K562 (cell line): ENCODE measurements around the gene CSTF1. TPM values are rescaled to one million over a fixed set of nuclear protein-coding genes. Genes with fewer than 3 reads are reported as not detected.

Source experiments
- ATAC-seq: fragments of 200-7000 bp; cut with Tn5 transposase; 3 replicates; pipeline ENCODE4 v1.9.1; 2020; ENCODE audit warnings: moderate library complexity
- BruUV-seq: library from RNA; stranded (reverse); fragments of 400-500 nt; replicated peaks from 2 replicates; lab custom pipeline; 2021; lab: Mats Ljungman, UMichigan
- CTCF ChIA-PET: fragments of 300-600 bp; formaldehyde crosslinking; extraction: SDS; loops from one replicate; lab custom pipeline; 2021; ENCODE audit warnings: low intra/inter-chr PET ratio; lab: Yijun Ruan, JAX
- POLR2A ChIA-PET: fragments of 300-600, 350-650 bp; sonication (Branson Sonifier 250); formaldehyde crosslinking; extraction: SDS; loops from one replicate; lab custom pipeline; 2021; ENCODE audit warnings: antibody characterized with exemption, inconsistent platforms; lab: Yijun Ruan, JAX
- DNase-seq, 4 experiments: peaks; one replicate each; pipeline versions ENCODE4 v3.0.0 to v3.0.0-alpha.2; 2011 to 2018; ENCODE audit warnings: low spot score in 3 of 4, mixed read lengths in 3 of 4; ENCODE audit errors: extremely low read depth in 1 of 4
- FAIRE-seq: peaks from 2 replicates; lab custom pipeline; 2011; peaks lifted over from hg19 to GRCh38; lab: Jason Lieb, UNC
- H2AFZ ChIP-seq: 2 replicates; pipeline ENCODE4 v1.6.0; 2011; ENCODE audit warnings: low read depth, low read length, control low read depth, inconsistent platforms
- H3K27ac ChIP-seq: fragments of 200-600 bp; 3 replicates; pipeline ENCODE4 v1.8.0; 2011; ENCODE audit warnings: low read depth, mild to moderate bottlenecking, control low read depth, inconsistent platforms, low read length, moderate library complexity, mixed read lengths; ENCODE audit errors: extremely low read depth
- H3K27me3 ChIP-seq, 2 experiments: fragments of 300-600 bp in 1 of 2; 2 replicates in 1 of 2; 3 replicates in 1 of 2; pipeline versions ENCODE4 v1.6.0 to v1.8.0; 2011; ENCODE audit warnings: inconsistent platforms in 2 of 2, low read length in 2 of 2, mild to moderate bottlenecking in 1 of 2, mixed read lengths in 1 of 2, moderate library complexity in 1 of 2; ENCODE audit not compliant: control insufficient read depth in 2 of 2, insufficient read depth in 2 of 2
- H3K36me3 ChIP-seq: fragments of 300-600 bp; 3 replicates; pipeline ENCODE4 v1.8.0; 2011; ENCODE audit warnings: mild to moderate bottlenecking, low read length, inconsistent platforms; ENCODE audit not compliant: control insufficient read depth, insufficient read depth
- H3K4me1 ChIP-seq, 2 experiments: fragments of 200-600 bp in 1 of 2; replicated peaks in 1 of 2; 2 replicates in 1 of 2; 3 replicates in 1 of 2; pipeline versions ENCODE4 v1.5.1 to v1.8.0; 2011; ENCODE audit warnings: inconsistent platforms in 2 of 2, low read length in 2 of 2, mild to moderate bottlenecking in 1 of 2, mixed read lengths in 1 of 2, moderate library complexity in 1 of 2; ENCODE audit not compliant: control insufficient read depth in 2 of 2, insufficient read depth in 2 of 2
- H3K4me2 ChIP-seq: 2 replicates; pipeline ENCODE4 v1.6.1; 2011; ENCODE audit warnings: low read length, control low read depth, inconsistent platforms, mixed read lengths; ENCODE audit not compliant: insufficient read depth
- H3K4me3 ChIP-seq: fragments of 200-600 bp; sonication (generic), shearing (Covaris generic); 2 replicates; pipeline ENCODE4 v1.5.1; 2016; ENCODE audit warnings: control low read depth, inconsistent platforms
- H3K79me2 ChIP-seq: fragments of 200-600 bp; 3 replicates; pipeline ENCODE4 v1.8.0; 2011; ENCODE audit warnings: low read length, inconsistent platforms; ENCODE audit not compliant: control insufficient read depth, insufficient read depth
- H3K9ac ChIP-seq, 2 experiments: 2 replicates each; pipeline versions ENCODE4 v1.6.0 to v1.6.1; 2011; ENCODE audit warnings: low read depth in 2 of 2, low read length in 2 of 2, control low read depth in 1 of 2, inconsistent platforms in 1 of 2, mild to moderate bottlenecking in 1 of 2, mixed read lengths in 1 of 2; ENCODE audit not compliant: insufficient read depth in 1 of 2
- H3K9me1 ChIP-seq: one replicate; pipeline ENCODE4 v1.6.0; 2011; ENCODE audit warnings: inconsistent platforms, mild to moderate bottlenecking, low read length, moderate library complexity; ENCODE audit not compliant: control insufficient read depth, insufficient read depth
- H3K9me3 ChIP-seq: replicated peaks from 2 replicates; pipeline ENCODE4 v1.5.1; 2011; ENCODE audit warnings: low read depth, low read length, inconsistent platforms; ENCODE audit not compliant: control insufficient read depth, insufficient read depth
- H4K20me1 ChIP-seq: replicated peaks from 2 replicates; pipeline ENCODE4 v1.6.1; 2011; ENCODE audit warnings: low read length, inconsistent platforms, mixed read lengths; ENCODE audit not compliant: control insufficient read depth, insufficient read depth
- BRF1 ChIP-seq: IDR thresholded peaks from 3 replicates; pipeline ENCODE4 v1.6.1; 2011; ENCODE audit warnings: borderline replicate concordance, mild to moderate bottlenecking; ENCODE audit not compliant: insufficient read length; ENCODE audit errors: extremely low read depth
- CCNT2 ChIP-seq: IDR thresholded peaks from 2 replicates; pipeline ENCODE4 v1.6.1; 2011; ENCODE audit warnings: borderline replicate concordance, low read depth, mild to moderate bottlenecking, moderate library complexity, mixed read lengths, low read length; ENCODE audit not compliant: insufficient read length; ENCODE audit errors: extremely low read depth
- ETV5 ChIP-seq: sonication (generic); formaldehyde crosslinking; IDR thresholded peaks from 2 replicates; pipeline ENCODE4 v1.4.0; 2020; ENCODE audit warnings: low read depth, mild to moderate bottlenecking, missing genetic modification reagents
- HSF4 ChIP-seq: fragments of 250-450 bp; sonication (Bioruptor Pico); IDR thresholded peaks from 2 replicates; pipeline ENCODE4 v2.1.2; 2022; ENCODE audit warnings: mild to moderate bottlenecking, moderate library complexity, borderline replicate concordance
- MCM5 ChIP-seq: fragments of 450-650 bp; IDR thresholded peaks from 2 replicates; pipeline ENCODE4 v1.6.1; 2016; ENCODE audit warnings: low read depth
- RUNX1 ChIP-seq: sonication (generic); IDR thresholded peaks from 2 replicates; pipeline ENCODE4 v1.6.1; 2016; ENCODE audit warnings: antibody characterized with exemption, low read depth
- SMAD4 ChIP-seq: fragments of 250-450 bp; sonication (Bioruptor Pico); conservative IDR thresholded peaks from 2 replicates; pipeline ENCODE4 v1.8.0; 2021; ENCODE audit warnings: inconsistent platforms, mild to moderate bottlenecking, moderate library complexity
- XRCC4 ChIP-seq: IDR thresholded peaks from one replicate; pipeline ENCODE4 v1.6.1; 2011; ENCODE audit not compliant: insufficient read depth, insufficient read length; ENCODE audit errors: extremely low read depth
- ZNF212 ChIP-seq: fragments of 450-650 bp; formaldehyde crosslinking; IDR thresholded peaks from 2 replicates; pipeline ENCODE4 v1.4.0; 2020; ENCODE audit warnings: mild to moderate bottlenecking
- WGBS: fragments of 100-300 bp; shearing (Covaris generic); methylation state at CpG from one replicate; pipeline ENCODE4 v1.1.6; 2016; ENCODE audit warnings: low coverage, mixed read lengths; ENCODE audit not compliant: insufficient coverage; ENCODE audit errors: missing lambda C conversion rate; 5-methylcytosine and 5-hydroxymethylcytosine counted together
- in situ Hi-C: fragments of 300-500 bp; cut with MboI; formaldehyde crosslinking; loops from 4 replicates; pipeline ENCODE4 v1.15.0; 2018; ENCODE audit warnings: inconsistent platforms, mixed read lengths
- intact Hi-C: fragments of 100-400 bp; cut with micrococcal nuclease; formaldehyde crosslinking; loops from 2 replicates; pipeline ENCODE4 v1.14.2; 2022
- polyA plus RNA-seq, 8 experiments: library from polyadenylated mRNA; depleted of rRNA in 4 of 8; stranded (reverse) in 5 of 8; unstranded in 3 of 8; fragments of >200 nt; fragmentation: Nextera tagmentation in 2 of 8; fragmentation: Illumina TruSeq in 1 of 8; extraction: Ambion mirVana in 2 of 8; extraction: Trizol in 1 of 8; gene quantifications; 2 replicates each; pipeline versions ENCODE4 v1.2.1 to v1.2.3, GENCODE V29; 2011 to 2014; ENCODE audit warnings: inconsistent platforms in 1 of 8, missing spikeins in 1 of 8
- total RNA-seq, 7 experiments: library from RNA; depleted of rRNA in 6 of 7; stranded (reverse); fragments of >200 nt in 6 of 7; fragmentation: Illumina TruSeq in 2 of 7; extraction: Trizol in 2 of 7; gene quantifications; 2 replicates each; pipeline versions ENCODE4 v1.2.1 to v1.2.3, GENCODE V29; 2011 to 2021; ENCODE audit warnings: low replicate concordance in 1 of 7
- TF ChIP-seq, protein P1 (sequence below): fragments of 250-450 bp; sonication (Bioruptor Pico); IDR thresholded peaks from 2 replicates; pipeline ENCODE4 v1.5.1; 2021; ENCODE audit warnings: mild to moderate bottlenecking
- TF ChIP-seq, protein P2 (sequence below): fragments of 250-450 bp; sonication (Bioruptor Pico); IDR thresholded peaks from 2 replicates; pipeline ENCODE4 v1.4.0; 2020; ENCODE audit warnings: mild to moderate bottlenecking, moderate library complexity, borderline replicate concordance

Gene CSTF1
- total and polyA plus RNA-seq, 9 of the 15 experiments (the other 6 are each of a cell fraction or from before 2014, with no cell fraction given): 30.8 to 110 (median 53.4) TPM

DNA sequence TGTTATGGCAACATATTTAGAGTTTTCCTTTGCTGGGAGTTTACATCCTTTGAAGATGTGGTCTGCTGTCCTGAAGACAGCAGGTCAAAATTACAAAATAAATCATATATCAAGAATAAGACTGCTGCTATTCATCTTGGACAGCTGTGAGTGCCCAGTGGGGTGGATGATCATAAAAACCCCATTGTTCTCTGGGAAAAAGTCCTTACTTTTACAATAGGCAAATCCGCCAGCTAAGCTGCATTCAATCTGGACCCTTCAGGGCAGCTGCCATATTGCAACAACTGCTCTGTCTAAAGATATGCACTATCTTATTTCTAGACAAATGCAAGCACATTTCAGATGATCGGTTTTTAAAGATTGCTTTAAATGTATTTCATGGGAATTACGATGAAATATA lies 39.0 kb downstream of the CSTF1 start:
- Histone ChIP-seq H3K27me3 (no peaks in the 10 kb centered on the region), H3K9me3 (no peaks in the 10 kb centered on the region), H3K79me2 (peaks cover 99% of the 10 kb centered on the region), H3K4me3 (no peak overlapping the region), H3K36me3 (peaks cover 87% of the 10 kb centered on the region), H2AFZ (no peak overlapping the region), H3K4me1 (peaks cover 20 to 42% of the 10 kb centered on the region in 2 experiments), H3K4me2 (no peak overlapping the region), H4K20me1 (peaks cover 18% of the 10 kb centered on the region), H3K9ac (no peak overlapping the region), H3K27ac (no peak overlapping the region), H3K9me1 (no peaks in the 10 kb centered on the region)
- ATAC-seq (no peak), FAIRE-seq (no peak), DNase-seq (no peak)
- BruUV-seq: no TSS peak
- intact Hi-C loops: no loop called here
- no peak for TF ChIP-seq SMAD4 (CRISPR knock-in tag)
- ChIA-PET CTCF (no interaction called here), POLR2A (interaction anchor here (0.6 to 2.1 kb wide), 2 partner anchors 19 to 31 kb away, joined by 3 to 8 read pairs; partner anchors contain the start of gene CASS4)
- 91% methylated on average over 3 of the region's 3 CpGs for WGBS
- in situ Hi-C loops: no loop called here

DNA sequence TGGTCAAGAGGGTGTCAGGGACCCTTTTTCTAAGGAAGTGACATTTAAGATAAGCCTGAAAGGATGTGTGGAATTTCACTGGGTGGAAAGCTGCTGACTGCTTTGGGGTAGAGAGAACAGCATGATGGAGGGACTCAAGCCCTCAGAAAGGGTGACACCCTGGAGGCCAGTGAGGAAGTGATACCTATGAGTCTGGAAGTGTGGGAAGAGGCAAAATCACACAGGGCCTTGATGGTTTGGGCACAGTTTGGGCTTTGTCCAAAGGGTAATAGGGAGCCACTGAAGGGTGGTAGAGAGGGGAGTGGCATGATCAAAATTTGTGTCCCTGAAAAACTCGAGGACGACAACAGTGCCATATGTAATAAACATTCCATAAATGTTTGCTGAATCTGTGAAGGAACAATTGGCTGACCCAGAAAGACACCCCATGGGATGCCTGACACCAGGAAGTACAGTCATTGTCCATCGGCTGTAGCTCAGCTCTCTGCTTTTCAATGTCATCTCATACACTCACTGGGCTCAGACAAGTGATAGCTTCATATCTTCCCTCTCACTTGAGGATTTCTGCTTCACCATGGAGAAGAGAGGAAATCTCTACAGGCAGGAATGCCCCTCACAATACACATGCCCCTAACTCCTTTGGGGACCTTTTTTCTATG lies 40.9 kb downstream of the CSTF1 start:
- no peak for DNase-seq
- Histone ChIP-seq H4K20me1 (peaks cover 8% of the 10 kb centered on the region), H3K4me3 (no peak overlapping the region), H3K36me3 (peaks cover 93% of the 10 kb centered on the region), H3K4me1 (peaks cover 13 to 25% of the 10 kb centered on the region in 2 experiments), H3K9ac (no peak overlapping the region), H3K9me1 (no peaks in the 10 kb centered on the region), H2AFZ (no peak overlapping the region), H3K27me3 (no peaks in the 10 kb centered on the region), H3K4me2 (no peak overlapping the region), H3K79me2 (peaks cover 93% of the 10 kb centered on the region), H3K9me3 (no peaks in the 10 kb centered on the region), H3K27ac (peak overlapping the region; percentile 21; the same call in 2 of the 3 replicates)
- POLR2A ChIA-PET: interaction anchor here (0.9 to 2.8 kb wide), 5 partner anchors 9 to 21 kb away, joined by 3 to 8 read pairs (median 6); partner anchors contain the start of gene CASS4
- no TSS peak for BruUV-seq
- CTCF ChIA-PET: no interaction called here
- in situ Hi-C loops: no loop called here
- no peak for ATAC-seq
- intact Hi-C loops: no loop called here
- no peak for FAIRE-seq
- 94% methylated on average over 3 of the region's 3 CpGs for WGBS
- TF ChIP-seq BRF1: no peak
- TF ChIP-seq, protein P1, sequence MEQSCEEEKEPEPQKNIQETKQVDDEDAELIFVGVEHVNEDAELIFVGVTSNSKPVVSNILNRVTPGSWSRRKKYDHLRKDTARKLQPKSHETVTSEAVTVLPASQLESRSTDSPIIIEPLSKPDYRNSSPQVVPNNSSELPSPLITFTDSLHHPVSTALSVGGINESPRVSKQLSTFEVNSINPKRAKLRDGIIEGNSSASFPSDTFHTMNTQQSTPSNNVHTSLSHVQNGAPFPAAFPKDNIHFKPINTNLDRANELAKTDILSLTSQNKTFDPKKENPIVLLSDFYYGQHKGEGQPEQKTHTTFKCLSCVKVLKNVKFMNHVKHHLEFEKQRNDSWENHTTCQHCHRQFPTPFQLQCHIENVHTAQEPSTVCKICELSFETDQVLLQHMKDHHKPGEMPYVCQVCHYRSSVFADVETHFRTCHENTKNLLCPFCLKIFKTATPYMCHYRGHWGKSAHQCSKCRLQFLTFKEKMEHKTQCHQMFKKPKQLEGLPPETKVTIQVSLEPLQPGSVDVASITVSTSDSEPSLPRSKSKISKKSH (CRISPR knock-in tag): no peak
- TF ChIP-seq, protein P2, sequence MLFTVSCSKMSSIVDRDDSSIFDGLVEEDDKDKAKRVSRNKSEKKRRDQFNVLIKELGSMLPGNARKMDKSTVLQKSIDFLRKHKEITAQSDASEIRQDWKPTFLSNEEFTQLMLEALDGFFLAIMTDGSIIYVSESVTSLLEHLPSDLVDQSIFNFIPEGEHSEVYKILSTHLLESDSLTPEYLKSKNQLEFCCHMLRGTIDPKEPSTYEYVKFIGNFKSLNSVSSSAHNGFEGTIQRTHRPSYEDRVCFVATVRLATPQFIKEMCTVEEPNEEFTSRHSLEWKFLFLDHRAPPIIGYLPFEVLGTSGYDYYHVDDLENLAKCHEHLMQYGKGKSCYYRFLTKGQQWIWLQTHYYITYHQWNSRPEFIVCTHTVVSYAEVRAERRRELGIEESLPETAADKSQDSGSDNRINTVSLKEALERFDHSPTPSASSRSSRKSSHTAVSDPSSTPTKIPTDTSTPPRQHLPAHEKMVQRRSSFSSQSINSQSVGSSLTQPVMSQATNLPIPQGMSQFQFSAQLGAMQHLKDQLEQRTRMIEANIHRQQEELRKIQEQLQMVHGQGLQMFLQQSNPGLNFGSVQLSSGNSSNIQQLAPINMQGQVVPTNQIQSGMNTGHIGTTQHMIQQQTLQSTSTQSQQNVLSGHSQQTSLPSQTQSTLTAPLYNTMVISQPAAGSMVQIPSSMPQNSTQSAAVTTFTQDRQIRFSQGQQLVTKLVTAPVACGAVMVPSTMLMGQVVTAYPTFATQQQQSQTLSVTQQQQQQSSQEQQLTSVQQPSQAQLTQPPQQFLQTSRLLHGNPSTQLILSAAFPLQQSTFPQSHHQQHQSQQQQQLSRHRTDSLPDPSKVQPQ (CRISPR knock-in tag): no peak
- TF ChIP-seq XRCC4: no peak
- TF ChIP-seq ZNF212 (CRISPR knock-in tag): no peak
- no peak for TF ChIP-seq MCM5
- no peak for TF ChIP-seq CCNT2
- no peak for TF ChIP-seq ETV5 (CRISPR knock-in tag)
- TF ChIP-seq HSF4 (CRISPR knock-in tag): no peak
- no peak for TF ChIP-seq RUNX1
